ENCODE results near the gene PAX2. TPM values are rescaled to one million over a fixed set of nuclear protein-coding genes. Genes with fewer than 3 reads are reported as not detected.

The PAX2 gene
- total RNA-seq, 4 donors from 2014 or later, result not detected

DNA sequence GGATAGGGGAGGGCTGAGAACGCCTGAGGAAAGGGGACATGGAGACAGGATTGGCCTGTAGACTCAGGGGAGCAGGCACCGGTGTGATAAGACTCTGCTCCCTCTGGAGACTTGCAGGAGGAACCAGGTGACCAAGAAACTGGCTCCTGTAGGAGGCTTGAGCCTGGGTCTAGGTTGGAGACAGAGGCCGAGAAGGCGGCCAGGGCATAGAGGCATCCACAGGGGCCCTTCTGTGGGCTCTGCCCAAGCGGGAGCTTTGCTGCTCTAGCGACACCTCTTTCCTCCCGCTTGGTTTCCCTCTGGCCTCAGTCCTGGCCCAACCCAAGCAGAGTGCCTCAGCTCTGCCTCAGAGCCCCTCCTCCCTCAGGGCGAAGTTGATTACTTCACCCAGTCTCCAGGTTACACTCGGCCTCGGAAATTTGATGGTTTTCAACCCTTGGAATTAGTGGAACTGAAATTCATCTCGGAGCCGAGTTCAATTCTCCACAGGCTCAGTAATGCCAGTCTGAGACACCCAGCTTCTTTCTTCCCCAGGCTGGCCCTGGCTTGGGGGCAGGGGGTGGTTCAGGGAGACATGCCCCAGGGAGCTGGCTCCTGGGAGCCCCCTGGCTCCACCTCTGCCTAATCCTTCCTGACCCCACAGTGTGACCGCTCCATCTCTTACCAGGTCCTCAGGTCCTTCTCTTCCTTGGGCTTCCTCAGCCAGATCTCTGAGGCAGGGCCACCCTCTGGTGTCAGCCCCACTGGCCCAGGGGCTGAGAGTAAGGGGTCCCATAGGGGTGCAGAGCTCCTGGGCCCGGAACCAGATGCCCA lies 60.4 kb downstream of the PAX2 start:
- peaks cover 0 to 98% (median 3%) of the 10 kb centered on the region in 4 donors for H3K27me3 ChIP-seq
- 69% methylated on average over 14 of the region's 14 CpGs for WGBS

DNA sequence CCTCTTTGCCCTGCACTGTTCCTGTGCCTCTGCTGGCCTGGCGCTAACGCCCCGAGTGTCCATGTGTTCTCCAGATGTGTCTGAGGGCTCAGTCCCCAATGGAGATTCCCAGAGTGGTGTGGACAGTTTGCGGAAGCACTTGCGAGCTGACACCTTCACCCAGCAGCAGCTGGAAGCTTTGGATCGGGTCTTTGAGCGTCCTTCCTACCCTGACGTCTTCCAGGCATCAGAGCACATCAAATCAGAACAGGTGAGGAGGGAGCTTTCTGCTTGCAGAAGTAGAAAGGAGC lies 60.9 kb downstream of the PAX2 start:
- no peak for TF ChIP-seq EP300 (IDR thresholded peaks at IDR 0.05)
- TF ChIP-seq, protein P1, sequence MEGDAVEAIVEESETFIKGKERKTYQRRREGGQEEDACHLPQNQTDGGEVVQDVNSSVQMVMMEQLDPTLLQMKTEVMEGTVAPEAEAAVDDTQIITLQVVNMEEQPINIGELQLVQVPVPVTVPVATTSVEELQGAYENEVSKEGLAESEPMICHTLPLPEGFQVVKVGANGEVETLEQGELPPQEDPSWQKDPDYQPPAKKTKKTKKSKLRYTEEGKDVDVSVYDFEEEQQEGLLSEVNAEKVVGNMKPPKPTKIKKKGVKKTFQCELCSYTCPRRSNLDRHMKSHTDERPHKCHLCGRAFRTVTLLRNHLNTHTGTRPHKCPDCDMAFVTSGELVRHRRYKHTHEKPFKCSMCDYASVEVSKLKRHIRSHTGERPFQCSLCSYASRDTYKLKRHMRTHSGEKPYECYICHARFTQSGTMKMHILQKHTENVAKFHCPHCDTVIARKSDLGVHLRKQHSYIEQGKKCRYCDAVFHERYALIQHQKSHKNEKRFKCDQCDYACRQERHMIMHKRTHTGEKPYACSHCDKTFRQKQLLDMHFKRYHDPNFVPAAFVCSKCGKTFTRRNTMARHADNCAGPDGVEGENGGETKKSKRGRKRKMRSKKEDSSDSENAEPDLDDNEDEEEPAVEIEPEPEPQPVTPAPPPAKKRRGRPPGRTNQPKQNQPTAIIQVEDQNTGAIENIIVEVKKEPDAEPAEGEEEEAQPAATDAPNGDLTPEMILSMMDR (IDR thresholded peaks at IDR 0.05), result no peak
- TF ChIP-seq POLR2A (IDR thresholded peaks at IDR 0.05; ENCODE audit: low read depth), result no peak
- TF ChIP-seq POLR2AphosphoS5 (IDR thresholded peaks at IDR 0.05), result no peak
- 72% methylated on average over 8 of the region's 8 CpGs for WGBS
- Histone ChIP-seq H3K27me3 (peaks cover 0 to 97% (median 3%) of the 10 kb centered on the region in 4 donors), H3K9me3 (no peaks in the 10 kb centered on the region), H3K27ac (replicated peaks in 1 of 4) (no peak overlapping the region), H3K36me3 (no peaks in the 10 kb centered on the region), H3K4me1 (no peaks in the 10 kb centered on the region), H3K4me3 (no peak overlapping the region)
- DNase-seq (ENCODE audit: extremely low spot score), result no peak
- intact Hi-C loops (cut with DNase I), result no loop called here

More for the DNA sequence above, 60.4 kb downstream of the PAX2 start:
- DNase-seq (ENCODE audit: extremely low spot score), result no peak
- no peak for TF ChIP-seq EP300 (IDR thresholded peaks at IDR 0.05)
- TF ChIP-seq, protein P1 (IDR thresholded peaks at IDR 0.05), result no peak
- TF ChIP-seq POLR2AphosphoS5 (IDR thresholded peaks at IDR 0.05), result no peak
- no peak for TF ChIP-seq POLR2A (IDR thresholded peaks at IDR 0.05; ENCODE audit: low read depth)
- Histone ChIP-seq H3K36me3 (no peaks in the 10 kb centered on the region), H3K9me3 (no peaks in the 10 kb centered on the region), H3K4me1 (no peaks in the 10 kb centered on the region), H3K27ac (replicated peaks in 1 of 4) (no peak overlapping the region), H3K4me3 (no peak overlapping the region)
- intact Hi-C loops (cut with DNase I), result no loop called here

DNA sequence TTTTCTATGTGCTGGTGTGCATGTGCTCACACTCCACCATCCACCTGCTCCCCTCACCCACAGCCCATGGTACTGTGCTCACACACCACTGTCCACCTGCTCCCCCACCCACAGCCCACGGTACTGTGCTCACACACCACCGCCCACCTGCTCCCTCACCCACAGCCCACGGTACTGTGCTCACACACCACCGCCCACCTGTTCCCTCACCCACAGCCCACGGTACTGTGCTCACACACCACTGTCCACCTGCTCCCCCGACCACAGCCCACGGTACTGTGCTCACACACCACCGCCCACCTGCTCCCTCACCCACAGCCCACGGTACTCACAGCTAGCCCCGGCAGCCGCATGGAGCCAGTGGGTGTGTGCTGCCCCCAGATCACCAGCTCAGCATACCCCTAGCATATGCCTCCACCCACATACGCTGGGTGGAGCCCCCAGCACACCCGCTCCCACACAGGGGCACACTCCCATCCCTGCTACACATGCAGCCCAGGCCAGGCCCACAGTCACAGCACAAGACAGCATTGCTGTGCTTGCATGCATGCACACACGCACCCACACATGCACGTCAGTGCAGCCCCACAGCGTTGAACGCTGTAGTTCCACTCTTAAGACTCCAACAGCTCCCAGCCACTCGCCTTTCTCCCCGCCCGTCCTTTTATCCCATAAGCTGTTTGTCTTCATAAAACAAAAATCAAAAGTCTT lies 62.0 kb downstream of the PAX2 start:
- no peaks in the 10 kb centered on the region for H3K36me3 ChIP-seq
- H3K27ac ChIP-seq (replicated peaks in 1 of 4), result no peak overlapping the region
- intact Hi-C loops (cut with DNase I), result no loop called here
- H3K27me3 ChIP-seq, result peaks cover 0 to 97% (median 3%) of the 10 kb centered on the region in 4 donors
- H3K4me1 ChIP-seq, result no peaks in the 10 kb centered on the region
- no peak overlapping the region for H3K4me3 ChIP-seq
- no peak for TF ChIP-seq EP300 (IDR thresholded peaks at IDR 0.05)
- no peaks in the 10 kb centered on the region for H3K9me3 ChIP-seq
- DNase-seq (ENCODE audit: extremely low spot score), result no peak
- 83% methylated on average over 20 of the region's 20 CpGs for WGBS

DNA sequence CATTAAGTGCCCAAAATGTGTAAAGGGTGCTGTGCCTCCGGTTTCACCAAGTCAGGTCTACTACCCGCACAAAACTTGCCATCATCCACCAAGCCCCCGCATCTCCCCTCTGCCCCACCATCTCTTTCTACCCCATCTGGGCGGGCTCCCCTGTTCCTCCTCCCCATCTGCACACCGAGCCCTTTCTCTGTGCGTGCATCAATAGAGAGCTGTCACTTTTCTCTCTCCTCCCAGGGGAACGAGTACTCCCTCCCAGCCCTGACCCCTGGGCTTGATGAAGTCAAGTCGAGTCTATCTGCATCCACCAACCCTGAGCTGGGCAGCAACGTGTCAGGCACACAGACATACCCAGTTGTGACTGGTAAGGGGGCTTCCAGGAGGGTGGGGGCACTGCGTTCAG lies 63.5 kb downstream of the PAX2 start:
- intact Hi-C loops (cut with DNase I), result no loop called here
- no peaks in the 10 kb centered on the region for H3K36me3 ChIP-seq
- H3K4me1 ChIP-seq, result no peaks in the 10 kb centered on the region
- peaks cover 0 to 93% (median 3%) of the 10 kb centered on the region in 4 donors for H3K27me3 ChIP-seq
- no peak overlapping the region for H3K27ac ChIP-seq (replicated peaks in 1 of 4)
- TF ChIP-seq, protein P1 (IDR thresholded peaks at IDR 0.05), result no peak
- TF ChIP-seq POLR2AphosphoS5 (IDR thresholded peaks at IDR 0.05), result no peak
- DNase-seq (ENCODE audit: extremely low spot score), result no peak
- no peak overlapping the region for H3K4me3 ChIP-seq
- WGBS, result 71% methylated on average over 10 of the region's 10 CpGs
- no peaks in the 10 kb centered on the region for H3K9me3 ChIP-seq

DNA sequence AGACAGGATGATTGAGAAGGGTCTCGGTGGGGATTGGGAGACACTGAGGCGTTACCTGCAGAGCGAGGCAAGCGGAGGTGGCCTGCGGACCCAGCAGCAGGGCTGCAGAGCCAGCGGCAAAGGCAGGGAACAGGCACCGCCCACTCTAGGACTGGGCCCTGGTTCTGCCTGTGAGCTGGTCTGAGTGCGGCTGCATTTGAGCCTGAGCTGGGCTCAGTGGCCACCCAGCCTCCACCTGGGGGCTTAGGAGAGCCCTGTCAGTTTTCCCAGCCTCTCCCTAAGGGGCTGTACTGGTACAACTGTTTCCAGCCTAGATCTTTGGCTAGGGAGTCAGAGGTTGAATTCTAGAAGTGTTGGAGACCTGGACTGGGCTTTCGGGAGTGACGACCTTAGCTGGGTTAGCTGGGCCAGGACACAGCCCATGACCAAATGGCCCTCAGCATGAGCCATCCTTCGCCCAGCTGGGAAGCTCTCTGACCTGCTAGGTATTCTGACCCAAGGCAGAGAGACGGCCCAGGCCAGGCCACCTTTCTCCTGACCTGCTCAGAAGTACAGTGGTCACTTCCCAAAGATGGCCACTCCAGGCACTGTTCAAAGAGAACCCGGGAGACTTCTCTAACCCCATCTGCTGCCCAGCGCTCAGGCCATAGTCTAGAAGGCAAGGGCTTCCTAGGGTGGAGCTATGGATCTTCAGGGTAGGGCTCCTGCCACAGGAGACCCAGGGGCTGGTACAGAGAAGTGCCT lies 64.9 kb downstream of the PAX2 start:
- H3K9me3 ChIP-seq, result no peaks in the 10 kb centered on the region
- no peak overlapping the region for H3K27ac ChIP-seq (replicated peaks in 1 of 4)
- DNase-seq (ENCODE audit: extremely low spot score), result no peak
- 87% methylated on average over 9 of the region's 14 CpGs for WGBS
- intact Hi-C loops (cut with DNase I), result no loop called here
- no peak for TF ChIP-seq POLR2A (IDR thresholded peaks at IDR 0.05; ENCODE audit: low read depth)
- TF ChIP-seq, protein P1 (IDR thresholded peaks at IDR 0.05), result no peak
- no peaks in the 10 kb centered on the region for H3K4me1 ChIP-seq
- peaks cover 0 to 92% (median 3%) of the 10 kb centered on the region in 4 donors for H3K27me3 ChIP-seq
- no peak overlapping the region for H3K4me3 ChIP-seq
- H3K36me3 ChIP-seq, result no peaks in the 10 kb centered on the region
